Loucy (cell line): ENCODE data around the gene CSRP2.

ENCODE experiments used
- EZH2phosphoT487 ChIP-seq: fragments of 200-600 bp; IDR thresholded peaks from 2 replicates; pipeline ENCODE4 v1.6.1; 2018; ENCODE audit warnings: antibody characterized with exemption, mild to moderate bottlenecking, moderate library complexity, borderline replicate concordance
- TF ChIP-seq, protein P1 (sequence below): fragments of 200-600 bp; sonication (generic); conservative IDR thresholded peaks from 2 replicates; pipeline ENCODE4 v1.5.1; 2014; ENCODE audit warnings: mild to moderate bottlenecking, antibody characterized with exemption, low read length

DNA sequence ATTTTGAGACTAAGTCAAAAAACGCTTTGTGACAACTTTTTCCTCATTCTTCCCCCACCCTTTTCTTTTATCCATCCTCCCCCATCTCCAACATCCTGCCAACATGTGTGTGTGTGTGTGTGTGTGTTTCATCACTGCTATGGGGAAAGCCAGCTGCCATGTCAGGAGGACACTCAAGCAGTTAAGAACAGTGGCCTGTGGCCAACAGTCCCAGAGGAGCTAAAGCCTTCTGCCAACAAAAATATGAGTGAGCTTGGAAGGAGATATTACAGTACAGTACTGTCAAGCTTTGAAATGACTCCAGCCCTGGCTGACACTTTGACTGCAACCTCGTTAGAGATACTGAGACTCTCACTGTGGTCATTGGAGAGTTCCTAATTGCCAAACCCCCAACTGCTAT, 5.0 kb upstream of the CSRP2 start:
- TF ChIP-seq, protein P1, sequence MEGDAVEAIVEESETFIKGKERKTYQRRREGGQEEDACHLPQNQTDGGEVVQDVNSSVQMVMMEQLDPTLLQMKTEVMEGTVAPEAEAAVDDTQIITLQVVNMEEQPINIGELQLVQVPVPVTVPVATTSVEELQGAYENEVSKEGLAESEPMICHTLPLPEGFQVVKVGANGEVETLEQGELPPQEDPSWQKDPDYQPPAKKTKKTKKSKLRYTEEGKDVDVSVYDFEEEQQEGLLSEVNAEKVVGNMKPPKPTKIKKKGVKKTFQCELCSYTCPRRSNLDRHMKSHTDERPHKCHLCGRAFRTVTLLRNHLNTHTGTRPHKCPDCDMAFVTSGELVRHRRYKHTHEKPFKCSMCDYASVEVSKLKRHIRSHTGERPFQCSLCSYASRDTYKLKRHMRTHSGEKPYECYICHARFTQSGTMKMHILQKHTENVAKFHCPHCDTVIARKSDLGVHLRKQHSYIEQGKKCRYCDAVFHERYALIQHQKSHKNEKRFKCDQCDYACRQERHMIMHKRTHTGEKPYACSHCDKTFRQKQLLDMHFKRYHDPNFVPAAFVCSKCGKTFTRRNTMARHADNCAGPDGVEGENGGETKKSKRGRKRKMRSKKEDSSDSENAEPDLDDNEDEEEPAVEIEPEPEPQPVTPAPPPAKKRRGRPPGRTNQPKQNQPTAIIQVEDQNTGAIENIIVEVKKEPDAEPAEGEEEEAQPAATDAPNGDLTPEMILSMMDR: no peak
- TF ChIP-seq EZH2phosphoT487: no peak
